SIG-M5 treated with dmso at 0.1 percent for 504 hours (cell line): Measurements from ENCODE around the gene LTB.

ENCODE experiments used
- DNase-seq: peaks from one replicate; lab custom pipeline; 2025; ENCODE audit not compliant: unreplicated experiment; lab: John Stamatoyannopoulos, UW

The LTB gene

DNA sequence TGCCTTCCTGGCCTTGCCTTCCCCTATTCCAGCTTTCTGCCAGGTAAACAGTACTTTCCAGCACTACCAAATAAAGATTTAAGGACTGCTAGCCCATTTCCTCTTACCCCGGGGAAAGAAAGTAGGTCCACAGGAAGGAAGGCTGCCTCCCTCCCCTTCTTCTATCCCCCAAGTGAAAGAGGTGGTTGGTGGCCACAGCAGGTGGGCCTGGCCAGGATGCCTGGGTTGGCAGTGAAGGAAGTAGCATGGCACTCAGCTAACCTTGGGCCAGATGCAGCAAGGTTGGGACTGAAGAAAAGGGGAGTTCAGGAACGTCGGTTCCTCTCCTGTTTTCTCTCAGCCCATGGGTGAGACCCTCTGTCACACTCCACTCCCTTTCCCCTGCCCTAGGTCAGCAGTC, 25.9 kb downstream of the LTB start:
- DNase-seq = no peak

DNA sequence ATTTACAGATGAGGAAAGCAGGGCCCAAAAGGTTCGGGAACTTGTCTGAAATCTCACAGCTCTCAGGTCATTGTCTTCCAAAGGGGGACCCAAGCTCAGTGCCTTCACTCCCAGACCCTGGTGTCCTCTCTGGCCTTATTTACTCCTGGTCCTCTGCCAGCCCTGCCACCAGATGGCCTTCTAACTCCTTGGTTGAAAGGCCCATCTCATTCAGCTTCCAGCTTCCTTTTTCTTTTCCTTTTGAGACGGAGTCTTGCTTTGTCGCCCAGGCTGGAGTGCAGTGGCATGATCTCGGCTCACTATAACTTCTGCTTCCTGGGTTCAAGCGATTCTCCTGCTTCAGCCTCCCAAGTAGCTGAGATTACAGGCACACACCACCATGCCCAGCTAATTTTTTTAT, 30.9 kb downstream of the LTB start:
- DNase-seq = peak; percentile 82

GRCh38 chr6:31548544-31548873, 33.7 kb downstream of the LTB start:
- no peak for DNase-seq

GRCh38 chr6:31547727-31548543, 34.3 kb downstream of the LTB start:
- DNase-seq = no peak

DNA sequence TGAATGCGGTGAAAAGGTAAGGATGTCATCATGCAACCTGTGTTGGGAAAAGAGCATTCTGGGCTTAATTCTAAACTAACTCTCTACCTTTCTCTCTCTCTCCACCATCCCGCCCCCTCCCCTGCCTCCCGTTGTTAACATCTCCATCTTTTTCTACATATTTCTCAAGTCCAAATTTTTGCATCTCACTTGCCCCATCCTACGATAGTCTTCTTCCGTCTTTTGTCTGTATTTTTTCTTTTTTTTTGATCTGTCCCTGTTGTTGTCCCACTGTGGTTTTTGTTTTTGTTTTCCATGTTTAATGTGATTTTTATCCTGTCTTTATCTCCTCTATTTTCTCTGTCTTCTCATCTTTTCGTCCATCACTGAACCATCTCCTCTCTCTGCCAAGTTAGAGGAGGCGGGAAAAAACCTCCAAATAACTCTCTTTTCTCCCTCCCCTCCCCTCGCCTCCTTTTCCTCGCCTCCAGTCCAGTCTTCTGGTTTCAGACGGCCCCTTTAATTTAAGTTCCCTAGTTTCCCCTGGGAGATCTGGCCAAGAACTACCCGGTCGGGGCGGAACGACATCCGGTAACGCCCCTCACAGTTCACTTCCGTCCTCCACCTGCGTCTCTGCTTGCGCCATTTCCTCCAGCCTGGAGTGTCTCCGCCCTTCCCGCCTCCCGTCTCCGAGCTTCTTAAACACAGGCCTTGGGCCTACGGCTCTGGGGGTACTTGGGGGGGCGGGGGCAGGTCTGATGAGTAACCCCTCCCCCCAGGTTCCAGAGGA, 35.1 kb downstream of the LTB start, which contains the start of gene NFKBIL1:
Gene NFKBIL1, plus strand, starts transcription at position 651 of the 769 bp plus-strand sequence. Its CDS starts 87 bp downstream, at position 738.
- DNase-seq = peak; percentile 99

DNA sequence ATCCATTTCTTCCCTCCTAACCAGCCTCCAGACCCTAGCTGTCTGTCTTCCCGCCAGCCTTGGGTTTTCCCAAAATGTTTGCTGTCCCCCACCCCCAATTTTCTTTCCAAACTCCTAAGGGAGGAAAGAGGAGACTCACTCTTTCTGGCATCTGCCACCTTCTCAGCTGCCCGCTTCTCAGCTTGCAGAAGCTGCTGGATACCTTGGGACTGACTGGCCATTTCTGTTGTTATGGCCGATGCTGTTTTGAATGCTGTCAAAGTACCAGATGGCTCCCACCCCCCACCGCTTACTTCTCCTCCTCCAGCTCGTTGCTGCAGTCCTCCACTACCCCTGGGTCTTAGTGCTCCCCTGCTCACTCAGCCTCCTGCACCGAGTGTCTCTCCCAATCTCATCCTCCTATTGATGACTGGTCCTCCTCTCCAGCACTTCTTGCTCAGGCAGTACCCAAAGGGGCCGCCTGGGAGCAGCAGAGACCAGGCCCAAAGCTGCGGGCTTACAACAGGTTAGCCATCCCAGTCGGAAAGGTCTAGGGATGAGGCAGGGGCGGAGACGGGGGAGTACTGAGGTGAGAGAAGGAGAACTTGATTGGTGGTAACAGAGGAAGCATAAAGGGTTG, 35.8 kb downstream of the LTB start, which contains the start of gene ATP6V1G2:
Gene ATP6V1G2, minus strand, starts transcription at position 270 of the 619 bp plus-strand sequence. Its CDS starts 49 bp downstream, at position 221.
- DNase-seq = peak; percentile 93

GRCh38 chr6:31545291-31545690, 36.9 kb downstream of the LTB start:
- DNase-seq = no peak

DNA sequence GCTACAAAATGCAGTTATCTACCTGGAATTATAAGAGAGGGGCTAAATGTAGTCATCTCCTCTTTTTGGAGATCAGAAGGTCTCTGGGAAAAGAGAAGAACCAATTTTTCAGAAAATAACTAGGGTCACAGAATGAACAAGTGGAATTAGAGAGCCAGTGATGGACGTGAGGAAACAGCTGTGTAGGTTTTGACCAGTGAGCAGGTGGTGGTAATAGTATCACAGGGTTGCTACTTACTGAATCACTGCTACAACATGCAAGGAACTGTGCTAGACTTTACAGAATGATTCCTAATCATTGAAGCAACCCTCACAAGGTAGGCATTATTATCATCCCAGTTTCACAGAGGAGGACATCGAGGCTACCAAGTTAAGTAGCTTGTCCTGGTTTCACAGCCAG, 37.5 kb downstream of the LTB start:
- DNase-seq = no peak

GRCh38 chr6:31543639-31544038, 38.6 kb downstream of the LTB start:
- no peak for DNase-seq

GRCh38 chr6:31541658-31542521, 40.3 kb downstream of the LTB start, which contains the start of gene DDX39B:
TSS of gene DDX39B (minus strand) at chr6:31542003. CDS start at chr6:31540532, 1,471 bp downstream.
- peak; percentile 96 for DNase-seq

GRCh38 chr6:31541059-31541657, 41.1 kb downstream of the LTB start:
- peak; percentile 77 for DNase-seq

GRCh38 chr6:31540640-31541039, 41.6 kb downstream of the LTB start:
- DNase-seq = no peak

DNA sequence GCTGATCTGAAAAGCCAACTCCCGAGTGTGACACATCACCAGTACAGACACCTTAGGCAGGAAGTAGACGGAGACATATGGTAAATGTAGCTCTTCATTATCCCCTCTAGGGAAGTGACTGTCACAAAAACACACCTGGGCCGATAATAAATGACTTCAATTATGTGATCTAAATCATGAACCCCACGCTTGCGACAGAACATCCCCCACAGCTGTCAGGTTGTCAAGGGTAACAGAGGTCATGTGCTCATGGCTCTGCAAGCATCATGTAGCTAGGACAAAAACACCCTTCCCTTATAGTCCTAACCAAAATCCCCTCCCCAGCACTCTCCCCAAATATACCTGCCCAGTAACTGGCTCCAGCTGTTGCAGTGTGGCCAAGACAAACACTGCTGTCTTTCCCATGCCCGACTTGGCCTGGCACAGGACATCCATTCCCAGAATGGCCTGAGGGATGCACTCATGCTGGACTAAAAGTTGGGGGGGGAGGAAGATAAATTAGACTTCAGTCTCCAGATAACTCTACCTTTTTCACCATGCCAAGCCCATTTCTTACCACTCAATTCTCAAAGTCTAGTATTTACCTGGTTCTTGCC, 43.3 kb downstream of the LTB start:
- DNase-seq = no peak

DNA sequence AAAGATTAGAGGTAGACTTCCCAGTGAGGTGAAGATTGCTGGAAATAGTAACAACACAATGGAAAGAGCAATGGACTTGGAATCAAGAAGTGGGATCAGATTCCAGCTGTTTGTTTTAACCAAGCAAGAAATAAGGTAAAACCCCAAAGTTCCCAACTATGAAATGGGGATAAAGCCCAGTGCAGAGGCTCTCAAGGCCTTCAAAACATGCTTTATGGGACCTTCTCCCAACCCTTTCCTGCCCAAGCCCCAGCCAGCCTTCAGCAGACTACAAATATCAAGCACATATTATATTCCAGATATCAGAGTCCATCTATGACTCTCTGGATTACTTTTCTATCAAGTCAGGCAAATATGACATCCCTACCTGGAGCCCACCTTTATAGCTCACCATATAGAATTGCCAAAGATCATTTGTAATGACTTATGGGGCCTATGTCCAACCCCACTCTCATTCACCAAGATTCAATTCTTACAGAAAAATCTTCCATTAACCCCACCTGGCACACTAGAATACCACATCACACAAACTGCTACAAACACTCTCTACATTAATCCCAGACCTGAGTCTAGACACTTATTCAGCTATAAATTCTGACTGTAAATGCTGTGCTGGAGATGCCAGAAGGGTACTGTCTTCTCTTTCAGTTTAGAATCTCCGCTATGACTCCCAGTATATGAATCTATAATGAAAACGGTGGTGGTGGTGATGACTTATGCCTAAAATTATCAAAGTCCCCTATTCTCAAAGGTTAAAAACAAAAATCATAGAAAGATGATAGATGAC, 46.5 kb downstream of the LTB start:
- no peak for DNase-seq

DNA sequence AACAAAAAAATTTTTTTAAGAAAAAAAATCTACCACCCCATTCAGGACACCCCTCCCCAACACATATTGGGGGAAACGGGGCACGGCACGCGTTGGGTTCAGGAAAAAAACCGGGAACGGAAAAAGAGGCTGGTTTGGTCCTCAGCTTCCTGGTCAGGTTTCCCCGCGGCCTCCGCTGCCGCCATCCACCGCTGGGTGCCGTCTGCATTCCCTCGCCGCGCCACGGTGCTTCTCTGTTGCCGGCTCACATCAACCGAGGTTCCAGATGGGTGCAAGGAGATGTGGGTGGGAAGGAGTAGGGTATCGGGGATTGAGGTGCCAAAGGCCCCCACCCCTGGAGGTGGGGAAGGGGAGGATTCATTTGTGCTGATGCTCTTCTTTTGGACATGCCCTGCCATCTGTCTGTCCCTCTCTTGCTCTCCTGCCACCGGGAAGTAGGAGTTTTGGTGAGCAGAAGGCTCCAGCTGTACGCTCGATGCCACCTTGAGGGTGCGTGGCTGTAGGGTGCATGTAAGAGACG, 47.6 kb downstream of the LTB start:
- no peak for DNase-seq

DNA sequence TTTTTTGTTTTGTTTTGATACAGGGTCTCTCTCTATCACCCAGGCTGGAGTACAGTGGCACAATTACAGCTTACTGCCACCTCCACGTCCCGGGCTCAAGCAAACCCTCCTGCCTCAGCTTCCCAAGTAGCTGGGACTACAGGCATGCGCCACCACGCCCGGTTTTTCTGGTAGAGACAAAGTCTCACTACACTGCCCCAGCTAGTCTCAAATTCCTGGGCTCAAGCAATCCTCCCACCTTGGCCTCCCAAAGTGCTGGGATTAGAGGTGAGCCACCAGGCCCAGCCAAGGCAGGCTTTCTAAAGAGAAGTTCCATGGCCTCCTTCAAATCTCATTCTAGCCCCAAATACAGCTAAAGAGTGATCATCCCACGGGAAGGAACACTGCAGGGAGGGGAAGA, 48.2 kb downstream of the LTB start:
- DNase-seq = no peak

- DNase-seq = no peak
Observed at GRCh38 chr6:31533455-31533841, 48.8 kb downstream of the LTB start.

GRCh38 chr6:31532644-31533454, 49.4 kb downstream of the LTB start:
- no peak for DNase-seq
